GM10847 (cell line): ENCODE measurements around the gene KRTAP2-2.
"Not testable (repeated sequence)": the region's sequence is repeated elsewhere in the genome, so short reads cannot be mapped to it uniquely, and the experiment has no call there.

Experiments used
- POLR2A ChIP-seq: IDR thresholded peaks from 2 replicates; pipeline ENCODE4 v1.6.1; 2011; ENCODE audit not compliant: insufficient read length; ENCODE audit errors: extremely low read depth

The KRTAP2-2 gene

DNA sequence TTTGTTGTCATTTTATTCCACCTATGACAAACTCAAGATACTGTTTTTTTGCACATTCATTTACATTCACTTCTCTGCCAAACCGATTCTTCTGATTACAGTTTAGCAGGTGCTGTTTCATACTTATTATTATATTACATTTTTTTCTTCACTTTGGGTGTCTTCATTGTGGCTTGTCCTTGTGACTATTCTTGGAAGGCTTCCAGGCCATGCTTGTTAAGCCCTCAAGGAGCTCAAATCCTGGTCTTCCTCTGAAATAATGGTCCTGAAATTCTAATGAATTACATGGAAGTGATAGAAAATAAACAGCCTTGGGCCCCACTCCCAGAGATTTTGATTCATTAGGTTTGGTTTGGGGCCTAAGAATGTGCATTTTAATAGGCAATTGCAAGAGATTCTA is 9.3 kb upstream of the KRTAP2-2 start:
- no peak for TF ChIP-seq POLR2A

- no peak for TF ChIP-seq POLR2A
Measured at GRCh38 chr17:41063449-41063848, 8.4 kb upstream of the KRTAP2-2 start.

DNA sequence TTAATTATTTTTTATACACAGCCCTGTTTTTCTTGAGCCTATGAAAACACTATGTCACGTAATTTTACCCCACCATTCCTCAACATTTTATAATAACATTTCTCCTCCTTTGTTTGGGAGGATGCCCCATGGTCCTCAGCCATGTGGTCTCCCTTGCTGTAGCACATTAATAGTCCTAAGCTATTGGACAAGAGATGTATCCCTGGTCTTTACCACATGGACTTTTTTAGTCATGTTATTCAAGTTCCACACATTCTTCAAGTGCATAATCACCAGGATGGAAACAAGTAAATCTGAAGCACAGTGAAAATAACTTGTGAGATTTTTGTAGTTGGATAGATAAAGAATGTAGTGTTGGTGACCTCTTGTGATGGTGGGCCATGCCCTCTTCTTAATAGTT is 6.9 kb upstream of the KRTAP2-2 start:
- TF ChIP-seq POLR2A = no peak

DNA sequence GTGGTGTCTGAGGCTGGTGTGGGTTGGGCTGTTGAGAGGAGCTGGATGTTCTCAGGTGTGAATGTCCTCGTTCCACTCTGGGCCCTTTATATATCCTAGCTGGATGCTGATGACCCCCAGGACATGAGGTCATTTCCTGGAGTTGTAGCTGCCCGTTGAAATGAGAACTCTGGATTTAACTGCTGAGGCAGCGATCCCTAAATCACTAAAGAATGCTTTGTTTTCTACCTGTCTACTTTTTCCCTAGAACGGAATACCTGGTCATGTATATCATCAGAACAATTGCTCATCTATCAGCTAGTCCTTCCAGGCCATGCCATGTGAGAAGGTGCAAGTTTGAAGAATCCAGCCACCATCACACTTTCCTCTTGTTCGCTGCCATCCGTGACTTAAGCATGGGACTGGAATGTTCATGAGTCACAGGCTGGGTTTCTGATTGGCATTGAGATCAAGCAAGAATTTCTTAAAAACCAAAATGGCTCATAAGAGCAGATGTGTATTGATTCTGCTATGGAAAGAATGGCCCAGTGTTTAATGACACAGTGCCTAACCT is 5.1 kb upstream of the KRTAP2-2 start, which contains the start of gene KRTAP2-3:
Gene KRTAP2-3 (minus strand): TSS at position 63 of the 553 bp plus-strand sequence. CDS start 64 bp downstream, outside the sequence.
- TF ChIP-seq POLR2A = no peak

DNA sequence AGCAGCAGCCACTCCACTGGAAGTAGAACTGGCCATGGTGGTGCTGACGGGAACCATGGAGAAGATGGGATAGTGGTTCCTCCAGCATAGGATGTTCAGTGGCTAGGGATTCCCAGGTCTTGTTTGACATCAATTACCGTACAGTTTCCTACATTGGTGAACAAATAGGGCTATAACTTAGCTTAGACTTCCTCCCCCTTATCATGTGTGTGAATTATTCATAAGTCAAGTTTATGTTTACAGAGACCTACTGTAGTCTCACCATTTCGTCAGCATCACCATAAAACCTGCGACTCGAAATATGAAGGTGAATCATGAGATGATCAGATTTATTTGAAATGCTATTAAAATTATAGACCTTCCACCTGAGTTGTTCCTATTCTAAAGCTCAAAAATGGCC is 3.7 kb upstream of the KRTAP2-2 start:
- no peak for TF ChIP-seq POLR2A

DNA sequence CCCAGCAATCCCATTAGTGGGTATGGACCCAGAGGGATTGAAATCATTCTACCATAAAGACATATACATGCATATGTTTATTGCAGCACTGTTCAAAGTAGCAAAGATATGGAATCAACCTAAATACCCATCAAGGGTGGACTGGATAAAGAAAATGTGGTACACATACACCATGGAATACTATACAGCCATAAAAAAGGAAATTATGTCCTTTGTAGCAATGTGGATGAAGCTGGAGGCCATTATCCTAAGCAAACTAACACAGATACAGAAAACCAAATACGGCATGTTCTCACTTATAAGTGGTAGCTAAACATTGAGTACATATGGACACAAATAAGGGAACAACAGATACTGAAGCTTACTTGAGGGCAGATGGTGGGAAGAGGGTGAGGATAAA is 2.5 kb upstream of the KRTAP2-2 start:
- TF ChIP-seq POLR2A = no peak

DNA sequence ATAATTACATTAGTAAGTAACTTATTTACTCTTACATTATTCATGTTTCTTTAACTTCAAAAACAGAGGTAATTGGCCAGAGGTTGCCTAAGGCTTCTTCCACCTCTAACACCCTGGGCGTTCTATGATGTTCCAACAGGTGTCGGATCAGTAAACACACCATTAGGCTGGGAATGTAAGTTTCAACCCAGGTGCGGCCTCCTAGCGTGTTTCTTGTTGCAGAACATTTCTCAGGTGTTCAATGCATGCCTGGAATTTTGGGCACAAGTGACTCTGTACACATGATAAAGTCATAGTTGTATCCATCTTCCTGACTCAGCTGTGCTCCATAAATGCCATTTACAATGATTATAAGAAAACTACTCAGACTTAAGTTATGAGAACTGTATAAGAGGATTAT is 1.0 kb downstream of the KRTAP2-2 start:
- TF ChIP-seq POLR2A = no peak

DNA sequence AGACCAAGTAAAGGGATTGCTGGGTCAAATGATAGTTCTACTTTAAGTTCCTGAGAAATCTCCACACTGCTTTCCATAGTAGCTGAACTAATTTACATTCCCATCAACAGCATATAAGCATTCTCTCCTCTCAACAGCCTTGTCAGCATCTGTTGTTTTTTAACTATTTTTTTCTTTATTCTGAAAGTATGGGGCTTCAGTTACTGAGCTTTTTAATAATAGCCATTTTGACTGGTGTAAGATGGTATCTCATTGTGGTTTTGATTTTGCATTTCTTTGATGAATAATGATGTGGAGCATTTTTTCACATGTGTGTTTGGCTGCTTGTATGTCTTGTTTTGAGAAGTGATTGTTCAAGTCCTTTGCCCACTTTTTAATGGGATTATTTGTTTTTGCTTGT is 2.5 kb downstream of the KRTAP2-2 start:
- no peak for TF ChIP-seq POLR2A

- no peak for TF ChIP-seq POLR2A
Measured at GRCh38 chr17:41049110-41049509, 5.9 kb downstream of the KRTAP2-2 start.

GRCh38 chr17:41048441-41048840 is 6.6 kb downstream of the KRTAP2-2 start:
- TF ChIP-seq POLR2A = no peak

- not testable (repeated sequence) for TF ChIP-seq POLR2A
Measured at GRCh38 chr17:41046735-41047465, 8.1 kb downstream of the KRTAP2-2 start, which contains the start of gene KRTAP2-1. Gene KRTAP2-1 (minus strand): TSS chr17:41047316. CDS start chr17:41047267, 49 bp downstream.

DNA sequence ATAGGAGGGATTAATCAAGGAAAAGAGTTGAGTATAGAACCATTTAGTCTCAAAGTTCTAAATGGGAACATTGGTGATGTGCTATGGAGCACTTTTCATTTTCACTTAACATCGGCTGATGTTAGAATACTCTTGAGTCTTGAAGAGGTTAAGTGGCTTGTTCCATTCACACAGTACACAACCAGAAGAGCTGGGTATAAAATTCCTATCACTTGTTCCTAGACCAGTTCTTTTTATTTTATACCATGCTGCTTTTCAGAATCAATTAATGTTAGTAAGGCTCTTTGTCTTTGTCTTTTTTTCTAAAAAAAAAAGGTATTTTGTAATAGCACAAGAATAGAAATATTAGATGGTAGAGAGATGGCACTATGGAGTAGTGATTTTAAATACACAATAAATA is 12.1 kb downstream of the KRTAP2-2 start:
- no peak for TF ChIP-seq POLR2A

- TF ChIP-seq POLR2A = not testable (repeated sequence)
Measured at GRCh38 chr17:41040783-41041571, 14.1 kb downstream of the KRTAP2-2 start, which contains the start of gene KRTAP1-1. Gene KRTAP1-1 (minus strand): TSS chr17:41041450. CDS start chr17:41041397, 53 bp downstream.

- TF ChIP-seq POLR2A = no peak
Measured at GRCh38 chr17:41037853-41038350, 17.1 kb downstream of the KRTAP2-2 start.

- TF ChIP-seq POLR2A = not testable (repeated sequence)
Measured at GRCh38 chr17:41034346-41034935, 20.6 kb downstream of the KRTAP2-2 start, which contains the start of gene KRTAP1-3. Gene KRTAP1-3 (minus strand): TSS chr17:41034874. CDS start chr17:41034821, 53 bp downstream.
